Mesenchymal stem cell (in vitro differentiated cells and primary cell): Measurements from ENCODE around the gene GPM6B.

Experiments used
- DNase-seq: peaks from one replicate; pipeline ENCODE4 v3.0.0-alpha.2; 2013
- H2AFZ ChIP-seq: one replicate; pipeline ENCODE4 v1.6.1; 2013; ENCODE audit warnings: low read depth, mild to moderate bottlenecking, control low read depth, inconsistent platforms, low read length, moderate library complexity
- H2AK5ac ChIP-seq: 2 replicates; pipeline ENCODE4 v1.6.1; 2013; ENCODE audit warnings: low read length, moderate library complexity, mild to moderate bottlenecking, inconsistent platforms; ENCODE audit not compliant: severe bottlenecking
- H2BK120ac ChIP-seq: one replicate; pipeline ENCODE4 v1.6.1; 2013; ENCODE audit warnings: low read depth, mild to moderate bottlenecking, inconsistent platforms, low read length, moderate library complexity
- H2BK12ac ChIP-seq, 2 experiments: one replicate each; pipeline ENCODE4 v1.6.1; 2013; ENCODE audit warnings: inconsistent platforms in 2 of 2, low read length in 2 of 2, mild to moderate bottlenecking in 2 of 2, moderate library complexity in 2 of 2, control low read depth in 1 of 2
- H2BK15ac ChIP-seq: one replicate; pipeline ENCODE4 v1.6.1; 2013; ENCODE audit warnings: mild to moderate bottlenecking, low read depth, inconsistent platforms; ENCODE audit not compliant: poor library complexity, severe bottlenecking
- H2BK5ac ChIP-seq: 2 replicates; pipeline ENCODE4 v1.6.1; 2013; ENCODE audit warnings: low read depth, mild to moderate bottlenecking, low read length, control low read depth, inconsistent platforms; ENCODE audit not compliant: poor library complexity, severe bottlenecking
- H3K14ac ChIP-seq, 2 experiments: one replicate each; pipeline ENCODE4 v1.6.1; 2013; ENCODE audit warnings: inconsistent platforms in 2 of 2, low read length in 2 of 2, control low read depth in 1 of 2, mild to moderate bottlenecking in 1 of 2, moderate library complexity in 1 of 2
- H3K18ac ChIP-seq, 2 experiments: one replicate each; pipeline ENCODE4 v1.6.1; 2013; ENCODE audit warnings: inconsistent platforms in 2 of 2, low read length in 2 of 2, control low read depth in 1 of 2, low read depth in 1 of 2, mild to moderate bottlenecking in 1 of 2
- H3K23ac ChIP-seq, 2 experiments: one replicate each; pipeline ENCODE4 v1.6.1; 2013; ENCODE audit warnings: inconsistent platforms in 2 of 2, low read length in 2 of 2, mild to moderate bottlenecking in 2 of 2, moderate library complexity in 2 of 2, control low read depth in 1 of 2
- H3K27ac ChIP-seq: 2 replicates; pipeline ENCODE4 v1.5.1; 2013; ENCODE audit warnings: mild to moderate bottlenecking, moderate library complexity, low read length, control low read depth, inconsistent platforms; ENCODE audit not compliant: poor library complexity, severe bottlenecking
- H3K27me3 ChIP-seq, 2 experiments: 2 replicates each; pipeline versions ENCODE4 v1.6.1 to v1.7.0; 2013; ENCODE audit warnings: low read length in 2 of 2, mild to moderate bottlenecking in 2 of 2, moderate library complexity in 2 of 2, control low read depth in 1 of 2, inconsistent platforms in 1 of 2; ENCODE audit not compliant: control insufficient read depth in 1 of 2, insufficient read depth in 1 of 2
- H3K36me3 ChIP-seq, 2 experiments: 2 replicates each; pipeline versions ENCODE4 v1.6.1 to v1.7.0; 2013; ENCODE audit warnings: low read length in 2 of 2, control low read depth in 1 of 2, inconsistent platforms in 1 of 2, low read depth in 1 of 2, mild to moderate bottlenecking in 1 of 2; ENCODE audit not compliant: insufficient read depth in 2 of 2, control insufficient read depth in 1 of 2
- H3K4ac ChIP-seq, 2 experiments: one replicate each; pipeline ENCODE4 v1.6.1; 2013; ENCODE audit warnings: inconsistent platforms in 2 of 2, low read length in 2 of 2, mild to moderate bottlenecking in 2 of 2, moderate library complexity in 2 of 2, control low read depth in 1 of 2, low read depth in 1 of 2
- H3K4me1 ChIP-seq: 2 replicates; pipeline ENCODE4 v1.6.1; 2013; ENCODE audit warnings: low read depth, low read length, control low read depth; ENCODE audit not compliant: control insufficient read depth, insufficient read depth
- H3K4me2 ChIP-seq: 2 replicates; pipeline ENCODE4 v1.6.1; 2013; ENCODE audit warnings: low read length, mild to moderate bottlenecking, inconsistent platforms; ENCODE audit not compliant: poor library complexity, severe bottlenecking
- H3K4me3 ChIP-seq, 2 experiments: 2 replicates each; pipeline versions ENCODE4 v1.5.1 to v1.7.0; 2013; ENCODE audit warnings: low read length in 2 of 2, mild to moderate bottlenecking in 2 of 2, control low read depth in 1 of 2, low read depth in 1 of 2; ENCODE audit not compliant: insufficient read depth in 1 of 2
- H3K79me1 ChIP-seq: replicated peaks from 2 replicates; pipeline ENCODE4 v1.6.1; 2013; ENCODE audit warnings: mild to moderate bottlenecking, control low read depth, low read length, inconsistent platforms; ENCODE audit not compliant: poor library complexity, severe bottlenecking
- H3K9ac ChIP-seq: 2 replicates; pipeline ENCODE4 v1.7.0; 2013; ENCODE audit warnings: mild to moderate bottlenecking, low read length, moderate library complexity
- H3K9me3 ChIP-seq: 2 replicates; pipeline ENCODE4 v1.7.0; 2013; ENCODE audit warnings: mild to moderate bottlenecking, low read length; ENCODE audit not compliant: control insufficient read depth
- H4K8ac ChIP-seq: one replicate; pipeline ENCODE4 v1.6.1; 2013; ENCODE audit warnings: inconsistent platforms, mild to moderate bottlenecking, low read length, moderate library complexity
- H4K91ac ChIP-seq: one replicate; pipeline ENCODE4 v1.6.1; 2013; ENCODE audit warnings: mild to moderate bottlenecking, low read length, inconsistent platforms
- WGBS: methylation state at CpG from one replicate; pipeline ENCODE4 v1.1.7; 2013; ENCODE audit warnings: mixed read lengths; 5-methylcytosine and 5-hydroxymethylcytosine counted together

Gene GPM6B

GRCh38 chrX:13857804-13858203, 40.9 kb upstream of the GPM6B start:
- H2AK5ac ChIP-seq, result no peak overlapping the region
- H3K4me2 ChIP-seq, result no peak overlapping the region
- H3K79me1 ChIP-seq, result no peaks in the 10 kb centered on the region
- no peak overlapping the region for H3K27ac ChIP-seq
- 100% methylated on average over 2 of the region's 2 CpGs for WGBS
- H3K27me3 ChIP-seq, result peaks cover 0 to 55% of the 10 kb centered on the region in 2 experiments
- no peak for DNase-seq
- H2BK12ac ChIP-seq, result no peak overlapping the region
- H4K91ac ChIP-seq, result no peak overlapping the region
- H4K8ac ChIP-seq, result no peak overlapping the region
- H2BK120ac ChIP-seq, result no peak overlapping the region
- H3K9ac ChIP-seq, result no peak overlapping the region
- H3K36me3 ChIP-seq, result no peaks in the 10 kb centered on the region
- H3K18ac ChIP-seq, result no peak overlapping the region
- H3K4ac ChIP-seq, result no peak overlapping the region
- no peak overlapping the region for H3K4me3 ChIP-seq
- no peak overlapping the region for H2AFZ ChIP-seq
- no peak overlapping the region for H2BK15ac ChIP-seq
- H3K9me3 ChIP-seq, result no peaks in the 10 kb centered on the region
- no peaks in the 10 kb centered on the region for H3K4me1 ChIP-seq
- H3K23ac ChIP-seq, result no peak overlapping the region
- no peak overlapping the region for H2BK5ac ChIP-seq
- H3K14ac ChIP-seq, result no peak overlapping the region

- Histone ChIP-seq H3K4me3 (no peak overlapping the region), H3K4ac (no peak overlapping the region), H2AFZ (no peak overlapping the region), H4K8ac (no peak overlapping the region), H2BK5ac (no peak overlapping the region), H3K4me2 (no peak overlapping the region), H2BK12ac (no peak overlapping the region), H3K27me3 (peaks cover 0 to 47% of the 10 kb centered on the region in 2 experiments), H2BK120ac (no peak overlapping the region), H3K36me3 (no peaks in the 10 kb centered on the region), H3K23ac (no peak overlapping the region), H3K9ac (no peak overlapping the region), H2AK5ac (no peak overlapping the region), H3K18ac (no peak overlapping the region), H2BK15ac (no peak overlapping the region), H3K14ac (no peak overlapping the region), H4K91ac (no peak overlapping the region), H3K27ac (no peak overlapping the region), H3K4me1 (no peaks in the 10 kb centered on the region), H3K9me3 (no peaks in the 10 kb centered on the region), H3K79me1 (no peaks in the 10 kb centered on the region)
- DNase-seq, result no peak
- 75% methylated on average over 1 of the region's 1 CpG for WGBS
These were observed 39.0 kb upstream of the GPM6B start for GRCh38 chrX:13855689-13856450.

GRCh38 chrX:13854003-13854402, 37.1 kb upstream of the GPM6B start:
- Histone ChIP-seq H3K23ac (no peak overlapping the region), H4K91ac (no peak overlapping the region), H2BK15ac (no peak overlapping the region), H3K4me2 (no peak overlapping the region), H2AFZ (no peak overlapping the region), H3K79me1 (no peaks in the 10 kb centered on the region), H2BK5ac (no peak overlapping the region), H3K27ac (no peak overlapping the region), H3K4ac (no peak overlapping the region), H3K27me3 (peaks cover 0 to 43% of the 10 kb centered on the region in 2 experiments), H2BK12ac (no peak overlapping the region), H2AK5ac (no peak overlapping the region), H3K9me3 (no peaks in the 10 kb centered on the region), H4K8ac (no peak overlapping the region), H3K36me3 (no peaks in the 10 kb centered on the region), H3K18ac (no peak overlapping the region), H3K14ac (no peak overlapping the region), H3K4me3 (no peak overlapping the region), H3K4me1 (no peaks in the 10 kb centered on the region), H2BK120ac (no peak overlapping the region), H3K9ac (no peak overlapping the region)
- WGBS, result 83% methylated on average over 1 of the region's 2 CpGs
- no peak for DNase-seq

- H3K9ac ChIP-seq, result no peak overlapping the region
These were observed 35.3 kb upstream of the GPM6B start for GRCh38 chrX:13852001-13852695.

More at GRCh38 chrX:13852001-13852695, 35.3 kb upstream of the GPM6B start:
- no peak overlapping the region for H4K91ac ChIP-seq
- H4K8ac ChIP-seq, result no peak overlapping the region
- H2AK5ac ChIP-seq, result no peak overlapping the region
- H3K79me1 ChIP-seq, result no peaks in the 10 kb centered on the region
- no peak overlapping the region for H2AFZ ChIP-seq
- no peak overlapping the region for H2BK120ac ChIP-seq
- 90% methylated on average over 2 of the region's 4 CpGs for WGBS
- no peak overlapping the region for H3K4me2 ChIP-seq
- no peak for DNase-seq
- H3K4me1 ChIP-seq, result no peaks in the 10 kb centered on the region
- H3K27ac ChIP-seq, result no peak overlapping the region
- no peak overlapping the region for H3K14ac ChIP-seq
- no peak overlapping the region for H3K4ac ChIP-seq
- H3K27me3 ChIP-seq, result peaks cover 0 to 36% of the 10 kb centered on the region in 2 experiments
- no peak overlapping the region for H3K18ac ChIP-seq
- no peaks in the 10 kb centered on the region for H3K36me3 ChIP-seq
- no peak overlapping the region for H3K4me3 ChIP-seq
- no peak overlapping the region for H2BK12ac ChIP-seq
- H3K9me3 ChIP-seq, result no peaks in the 10 kb centered on the region
- H3K23ac ChIP-seq, result no peak overlapping the region
- no peak overlapping the region for H2BK15ac ChIP-seq
- no peak overlapping the region for H2BK5ac ChIP-seq
